IPS-18a (cell line): ENCODE data around the gene PLEKHM2.

ENCODE experiments used
- H3K27ac ChIP-seq: one replicate; pipeline ENCODE4 v1.5.1; 2013; ENCODE audit warnings: low read length
- H3K27me3 ChIP-seq: one replicate; pipeline ENCODE4 v1.6.1; 2013; ENCODE audit warnings: mild to moderate bottlenecking, low read length; ENCODE audit not compliant: control insufficient read depth, insufficient read depth
- H3K36me3 ChIP-seq: one replicate; pipeline ENCODE4 v1.6.1; 2013; ENCODE audit warnings: low read depth, low read length; ENCODE audit not compliant: control insufficient read depth
- H3K4me1 ChIP-seq: one replicate; pipeline ENCODE4 v1.6.1; 2013; ENCODE audit warnings: low read depth, low read length; ENCODE audit not compliant: control insufficient read depth
- H3K4me3 ChIP-seq: one replicate; pipeline ENCODE4 v1.5.1; 2013; ENCODE audit warnings: low read length
- H3K9ac ChIP-seq: one replicate; pipeline ENCODE4 v1.6.1; 2013; ENCODE audit warnings: mild to moderate bottlenecking, low read length, moderate library complexity
- H3K9me3 ChIP-seq: one replicate; pipeline ENCODE4 v1.6.1; 2013; ENCODE audit warnings: low read depth, low read length; ENCODE audit not compliant: control insufficient read depth

PLEKHM2 gene

GRCh38 chr1:15678578-15678977 is 5.5 kb upstream of the PLEKHM2 start:
- Histone ChIP-seq H3K4me1 (no peaks in the 10 kb centered on the region), H3K27me3 (no peaks in the 10 kb centered on the region), H3K36me3 (no peaks in the 10 kb centered on the region), H3K27ac (no peak overlapping the region), H3K9ac (no peak overlapping the region), H3K4me3 (no peak overlapping the region), H3K9me3 (no peaks in the 10 kb centered on the region)

- H3K4me3 ChIP-seq, result no peak overlapping the region
- H3K27me3 ChIP-seq, result no peaks in the 10 kb centered on the region
- no peak overlapping the region for H3K27ac ChIP-seq
- no peak overlapping the region for H3K9ac ChIP-seq
- no peaks in the 10 kb centered on the region for H3K36me3 ChIP-seq
- no peaks in the 10 kb centered on the region for H3K4me1 ChIP-seq
- no peaks in the 10 kb centered on the region for H3K9me3 ChIP-seq
Measured at GRCh38 chr1:15680131-15680530, 4.0 kb upstream of the PLEKHM2 start.

DNA sequence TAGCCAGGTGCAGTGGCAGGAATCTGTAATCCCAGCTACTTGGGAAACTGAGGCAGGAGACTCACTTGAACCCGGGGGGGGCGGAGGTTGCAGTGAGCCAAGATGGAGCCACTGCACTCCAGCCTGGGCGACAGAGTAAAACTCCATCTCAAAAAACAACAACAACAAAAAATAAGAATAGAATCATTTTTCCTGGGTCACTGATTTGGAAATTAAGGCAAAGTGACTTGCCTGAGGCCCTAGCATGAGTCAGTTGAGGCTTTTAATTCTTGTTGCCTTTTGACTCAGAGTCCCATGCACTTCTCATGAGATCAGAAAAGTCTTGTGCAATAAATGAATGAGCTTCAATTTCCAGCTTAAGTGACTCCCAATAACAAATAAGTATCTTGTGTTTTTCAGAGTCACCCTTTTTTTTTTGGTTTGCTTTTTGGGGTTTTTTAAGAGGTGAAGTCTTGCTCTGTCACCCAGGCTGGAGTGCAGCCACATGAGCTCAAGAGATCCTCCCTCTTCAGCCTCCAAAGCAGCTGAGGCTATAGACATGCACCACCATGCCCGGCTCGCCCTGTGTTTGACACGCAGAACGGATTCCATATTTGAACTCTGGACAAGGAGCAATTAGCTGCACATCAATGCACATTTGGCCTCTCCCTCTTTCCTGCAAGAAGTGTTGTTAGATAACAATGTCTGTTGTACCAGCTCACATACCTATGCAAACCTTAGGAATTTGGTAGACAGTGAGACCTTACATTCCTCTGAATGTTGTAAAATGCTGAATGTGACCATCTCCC is 3.4 kb upstream of the PLEKHM2 start:
- Histone ChIP-seq H3K9me3 (no peaks in the 10 kb centered on the region), H3K4me3 (no peak overlapping the region), H3K4me1 (no peaks in the 10 kb centered on the region), H3K27me3 (no peaks in the 10 kb centered on the region), H3K9ac (no peak overlapping the region), H3K36me3 (no peaks in the 10 kb centered on the region), H3K27ac (no peak overlapping the region)

GRCh38 chr1:15681349-15682292 is 2.5 kb upstream of the PLEKHM2 start:
- Histone ChIP-seq H3K9me3 (no peaks in the 10 kb centered on the region), H3K4me3 (no peak overlapping the region), H3K36me3 (no peaks in the 10 kb centered on the region), H3K27ac (no peak overlapping the region), H3K27me3 (no peaks in the 10 kb centered on the region), H3K9ac (no peak overlapping the region), H3K4me1 (no peaks in the 10 kb centered on the region)

DNA sequence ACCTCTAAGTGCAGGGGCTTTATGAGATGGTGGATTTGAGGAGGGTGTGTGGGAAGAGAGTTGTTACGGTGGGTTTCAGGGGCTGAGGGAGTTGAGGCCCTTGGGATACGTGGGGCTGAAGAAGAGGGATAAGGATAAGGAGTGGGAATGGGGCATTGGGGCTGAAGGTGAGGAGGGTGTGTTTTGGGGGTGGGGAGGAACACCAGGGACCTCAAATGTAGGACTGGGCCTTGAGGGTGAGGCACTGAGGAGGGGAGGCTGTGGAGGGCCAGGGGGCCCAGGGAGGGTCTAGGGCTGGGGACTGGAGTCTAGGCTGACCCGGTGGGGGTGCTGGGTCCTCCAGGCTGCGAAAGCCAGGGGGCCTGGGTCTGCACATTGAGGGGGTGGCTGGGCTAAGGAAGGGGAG is 1.2 kb upstream of the PLEKHM2 start:
- Histone ChIP-seq H3K4me3 (no peak overlapping the region), H3K9me3 (no peaks in the 10 kb centered on the region), H3K27me3 (no peaks in the 10 kb centered on the region), H3K27ac (no peak overlapping the region), H3K9ac (no peak overlapping the region), H3K36me3 (no peaks in the 10 kb centered on the region), H3K4me1 (no peaks in the 10 kb centered on the region)

DNA sequence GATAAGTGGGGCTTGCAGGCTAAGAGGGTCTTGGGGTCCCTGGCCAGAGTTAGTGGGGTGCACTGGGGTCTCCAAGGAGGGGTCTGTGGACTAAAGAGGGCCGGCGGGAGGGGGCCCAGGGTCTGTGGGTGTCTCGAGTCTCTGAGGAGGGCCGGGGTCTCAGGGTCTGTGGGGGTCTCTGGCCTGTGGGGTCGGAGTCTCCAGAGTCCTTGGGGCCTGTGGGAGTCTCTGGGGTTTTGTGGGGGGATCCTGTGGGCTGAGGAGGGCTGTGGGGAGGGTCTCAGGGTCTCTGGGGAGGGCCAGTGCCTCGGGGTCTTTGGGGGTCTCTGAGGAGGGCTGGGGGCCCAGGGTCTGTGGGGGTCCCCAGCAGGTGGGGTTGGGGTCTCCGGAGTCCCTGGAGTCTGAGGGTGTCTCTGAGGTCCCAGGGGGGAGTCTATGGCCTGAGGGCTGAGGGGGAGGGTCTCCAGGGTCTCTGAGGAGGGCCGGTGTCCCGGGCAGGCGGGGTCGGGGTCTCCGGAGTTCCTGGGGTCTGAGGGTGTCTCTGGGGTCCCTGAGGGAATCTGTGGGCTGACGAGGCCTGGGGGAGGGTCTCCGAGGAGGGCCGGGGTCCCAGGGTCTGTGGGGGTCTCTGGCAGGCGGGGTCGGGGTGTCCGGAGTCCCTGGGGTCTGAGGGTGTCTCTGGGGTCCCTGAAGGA is 628 bp upstream of the PLEKHM2 start:
- no peaks in the 10 kb centered on the region for H3K27me3 ChIP-seq
- no peak overlapping the region for H3K27ac ChIP-seq
- H3K9me3 ChIP-seq, result no peaks in the 10 kb centered on the region
- H3K36me3 ChIP-seq, result no peaks in the 10 kb centered on the region
- H3K9ac ChIP-seq, result peak overlapping the region; percentile 71
- peak overlapping the region; percentile 68 for H3K4me3 ChIP-seq
- no peaks in the 10 kb centered on the region for H3K4me1 ChIP-seq

DNA sequence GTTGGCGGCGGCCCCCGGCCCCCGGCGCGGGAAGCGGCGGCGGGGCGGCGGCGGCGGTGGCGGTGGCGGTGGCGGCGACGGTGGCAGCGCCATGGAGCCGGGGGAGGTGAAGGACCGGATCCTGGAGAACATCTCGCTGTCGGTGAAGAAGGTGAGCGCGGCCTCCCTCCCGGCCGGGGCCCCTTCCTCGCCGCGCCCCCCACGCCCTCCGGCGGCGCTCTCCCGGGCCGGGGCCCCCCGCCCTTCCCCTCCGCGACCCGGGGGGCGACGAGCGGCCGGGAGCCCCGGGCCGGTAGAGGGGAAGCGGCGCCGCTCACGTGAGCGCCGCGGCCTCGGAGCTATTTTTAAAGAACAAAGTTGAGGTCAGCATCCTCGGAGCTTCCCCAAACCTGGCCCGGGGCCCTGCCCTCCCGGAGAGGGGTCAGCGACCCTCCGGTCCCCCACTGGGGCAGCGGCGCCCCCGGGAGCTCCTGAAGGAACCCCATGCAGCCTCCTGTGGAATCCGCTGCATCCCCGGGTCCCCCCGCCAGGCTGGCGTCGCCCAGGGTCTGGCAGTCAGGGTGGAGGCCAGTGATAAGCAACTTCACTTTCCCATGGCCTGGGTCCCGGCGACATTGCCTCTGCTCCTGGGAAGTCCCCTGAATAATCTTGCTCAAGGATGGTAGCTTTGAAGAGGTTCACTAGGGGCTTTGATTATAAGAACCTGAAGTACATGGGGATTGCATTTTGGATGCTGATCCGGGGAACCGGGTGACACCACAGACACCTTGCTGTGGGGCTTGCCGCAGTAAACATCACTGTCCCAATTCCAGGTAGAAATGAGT is 560 bp downstream of the PLEKHM2 start:
- no peaks in the 10 kb centered on the region for H3K36me3 ChIP-seq
- peak overlapping the region; percentile 49 for H3K9ac ChIP-seq
- H3K4me3 ChIP-seq, result peak overlapping the region; percentile 71
- no peaks in the 10 kb centered on the region for H3K9me3 ChIP-seq
- no peaks in the 10 kb centered on the region for H3K4me1 ChIP-seq
- H3K27me3 ChIP-seq, result no peaks in the 10 kb centered on the region
- no peak overlapping the region for H3K27ac ChIP-seq

GRCh38 chr1:15685820-15686219 is 1.7 kb downstream of the PLEKHM2 start:
- no peak overlapping the region for H3K9ac ChIP-seq

GRCh38 chr1:15687446-15687845 is 3.3 kb downstream of the PLEKHM2 start:
- Histone ChIP-seq H3K27me3 (no peaks in the 10 kb centered on the region), H3K4me1 (no peaks in the 10 kb centered on the region), H3K27ac (no peak overlapping the region), H3K4me3 (no peak overlapping the region), H3K9me3 (no peaks in the 10 kb centered on the region), H3K9ac (no peak overlapping the region), H3K36me3 (no peaks in the 10 kb centered on the region)

More at GRCh38 chr1:15685820-15686219, 1.7 kb downstream of the PLEKHM2 start:
- no peaks in the 10 kb centered on the region for H3K27me3 ChIP-seq
- no peaks in the 10 kb centered on the region for H3K36me3 ChIP-seq
- no peaks in the 10 kb centered on the region for H3K9me3 ChIP-seq
- no peaks in the 10 kb centered on the region for H3K4me1 ChIP-seq
- H3K4me3 ChIP-seq, result no peak overlapping the region
- H3K27ac ChIP-seq, result no peak overlapping the region

DNA sequence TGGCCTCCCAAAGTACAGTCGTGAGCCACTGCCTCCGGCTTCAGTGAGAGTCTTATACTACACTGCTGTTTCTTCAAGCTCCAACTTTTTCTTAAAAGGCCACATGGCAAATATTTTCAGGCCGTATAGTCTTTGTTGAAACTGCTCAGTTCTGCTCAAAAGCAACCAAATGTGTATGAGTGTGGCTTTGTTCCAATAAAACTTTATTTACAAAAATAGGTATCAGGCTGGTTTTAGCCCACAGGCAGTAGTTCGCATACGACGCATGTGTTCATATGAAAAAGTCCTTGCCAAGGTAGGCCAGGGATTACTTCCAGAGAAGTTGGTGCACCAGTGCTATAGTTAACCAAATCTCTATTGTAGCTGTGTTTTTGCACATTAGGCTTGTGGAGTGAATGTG is 6.2 kb downstream of the PLEKHM2 start:
- Histone ChIP-seq H3K27ac (no peak overlapping the region), H3K4me1 (no peaks in the 10 kb centered on the region), H3K36me3 (no peaks in the 10 kb centered on the region)

More for the DNA sequence above, 6.2 kb downstream of the PLEKHM2 start:
- Histone ChIP-seq H3K27me3 (no peaks in the 10 kb centered on the region), H3K4me3 (no peak overlapping the region), H3K9ac (no peak overlapping the region), H3K9me3 (no peaks in the 10 kb centered on the region)
